ENCODE measurements around the gene KIF23. TPM values are rescaled to one million over a fixed set of nuclear protein-coding genes. Genes with fewer than 3 reads are reported as not detected.

KIF23 gene
- total RNA-seq, 2 donors from 2014 or later: 23.4 to 40.4 TPM

DNA sequence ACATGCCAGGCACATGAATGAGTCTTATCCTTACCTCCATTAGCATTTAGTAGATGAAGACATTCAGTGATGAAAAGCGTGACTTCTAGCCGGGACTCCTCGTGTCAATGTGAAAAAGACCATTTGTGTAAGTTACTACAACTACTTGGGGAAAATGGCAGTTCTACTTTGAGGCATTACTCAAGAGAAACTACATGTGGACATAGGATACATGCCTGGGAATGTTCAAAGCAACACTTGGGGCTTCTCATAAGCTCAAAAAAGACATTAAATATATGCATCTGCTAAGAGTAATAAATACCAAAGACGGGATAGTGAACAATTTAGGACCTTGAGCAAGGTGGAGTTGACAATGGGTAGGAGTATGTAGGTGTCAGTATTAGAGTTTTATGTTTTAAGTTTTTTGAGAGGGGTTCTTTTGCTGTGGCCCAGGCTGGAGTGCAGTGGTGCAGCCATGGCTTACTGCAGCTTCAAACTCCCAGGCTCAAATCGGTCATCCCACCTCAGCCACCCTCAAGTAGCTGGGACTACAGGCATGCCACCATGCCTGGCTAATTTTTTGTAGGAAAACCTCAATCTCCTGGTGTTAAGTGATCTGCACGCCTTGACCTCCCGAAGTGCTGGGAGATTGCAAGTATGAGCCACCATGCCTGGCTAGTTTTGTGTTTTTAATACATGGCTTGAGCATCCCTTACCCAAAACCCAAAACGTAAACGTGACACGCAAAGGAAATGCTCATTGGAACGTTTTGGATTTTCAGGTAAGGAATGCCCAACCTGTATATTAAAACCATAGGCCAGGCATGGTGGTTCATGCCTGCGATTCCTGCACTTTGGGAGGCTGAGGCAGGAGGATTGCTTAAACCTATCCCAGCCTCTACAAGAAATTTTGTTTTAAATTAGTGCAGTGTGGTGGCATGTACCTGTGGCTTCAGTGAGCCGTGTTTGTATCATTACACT lies 42.3 kb downstream of the KIF23 start:
- Mint-ChIP-seq H3K36me3 (peaks cover 35% of the 10 kb centered on the region), H3K27me3 (no peaks in the 10 kb centered on the region), H3K4me1 (ENCODE audit: low read depth in 2 of 2) (peaks cover 37 to 45% of the 10 kb centered on the region in 2 donors), H3K27ac (peak overlapping the region; percentile 97 to 100), H3K9me3 (no peaks in the 10 kb centered on the region), H3K4me3 (no peak overlapping the region)
- no peak for ATAC-seq
- no peak for DNase-seq (ENCODE audit: low spot score)

- H3K4me3 Mint-ChIP-seq: no peak overlapping the region
- H3K27ac Mint-ChIP-seq: no peak overlapping the region
- peaks cover 35% of the 10 kb centered on the region for H3K36me3 Mint-ChIP-seq
Observed at GRCh38 chr15:69457304-69458280, 43.4 kb downstream of the KIF23 start.

DNA sequence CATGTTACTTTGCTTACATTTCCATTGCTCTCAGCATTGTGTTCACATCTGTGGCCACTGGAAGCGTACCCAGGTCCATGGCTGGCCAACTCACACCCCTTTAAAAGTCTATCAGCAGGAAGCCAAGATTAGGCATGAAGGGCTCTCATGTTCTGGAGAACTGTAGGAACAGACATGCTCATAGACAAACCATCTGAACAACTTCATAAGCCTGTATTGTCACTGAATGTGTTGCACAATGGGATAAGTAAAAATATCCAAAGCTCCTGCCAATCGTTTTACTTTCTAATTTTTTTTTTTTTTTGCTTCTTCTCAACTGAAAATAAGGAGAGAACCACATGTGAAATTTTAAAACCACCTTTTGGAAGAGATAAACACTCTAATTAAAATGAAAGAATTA lies 44.9 kb downstream of the KIF23 start:
- Mint-ChIP-seq H3K4me3 (no peak overlapping the region), H3K27me3 (no peaks in the 10 kb centered on the region), H3K4me1 (ENCODE audit: low read depth in 2 of 2) (peaks cover 30 to 33% of the 10 kb centered on the region in 2 donors), H3K9me3 (no peaks in the 10 kb centered on the region), H3K36me3 (peaks cover 25% of the 10 kb centered on the region), H3K27ac (no peak overlapping the region)
- no peak for DNase-seq (ENCODE audit: low spot score)
- no peak for ATAC-seq

More at GRCh38 chr15:69457304-69458280, 43.4 kb downstream of the KIF23 start:
- H3K4me1 Mint-ChIP-seq (ENCODE audit: low read depth in 2 of 2): peaks cover 32 to 43% of the 10 kb centered on the region in 2 donors
- H3K9me3 Mint-ChIP-seq: no peaks in the 10 kb centered on the region
- ATAC-seq (no peak), DNase-seq (ENCODE audit: low spot score) (no peak)
- no peaks in the 10 kb centered on the region for H3K27me3 Mint-ChIP-seq

GRCh38 chr15:69460481-69460880 lies 46.3 kb downstream of the KIF23 start:
- DNase-seq (ENCODE audit: low spot score) (no peak), ATAC-seq (no peak)
- Mint-ChIP-seq H3K4me3 (no peak overlapping the region), H3K27ac (no peak overlapping the region), H3K4me1 (ENCODE audit: low read depth in 2 of 2) (peaks cover 19% of the 10 kb centered on the region in 2 donors), H3K36me3 (peaks cover 11% of the 10 kb centered on the region), H3K9me3 (no peaks in the 10 kb centered on the region), H3K27me3 (no peaks in the 10 kb centered on the region)

- peaks cover 8 to 15% of the 10 kb centered on the region in 2 donors for H3K4me1 Mint-ChIP-seq (ENCODE audit: low read depth in 2 of 2)
- no peaks in the 10 kb centered on the region for H3K9me3 Mint-ChIP-seq
- H3K27ac Mint-ChIP-seq: peak overlapping the region; percentile 57 to 82
- no peaks in the 10 kb centered on the region for H3K36me3 Mint-ChIP-seq
- H3K27me3 Mint-ChIP-seq: no peaks in the 10 kb centered on the region
- DNase-seq (ENCODE audit: low spot score) (no peak), ATAC-seq (peak in 1 of 2 donors; percentile 34)
- peak overlapping the region; percentile 87 for H3K4me3 Mint-ChIP-seq
Observed at GRCh38 chr15:69462030-69462492, 47.9 kb downstream of the KIF23 start.

GRCh38 chr15:69462493-69463181 lies 48.5 kb downstream of the KIF23 start:
- peak; percentile 94 for DNase-seq (ENCODE audit: low spot score)
- Mint-ChIP-seq H3K27ac (peak overlapping the region; percentile 57 to 82), H3K36me3 (no peaks in the 10 kb centered on the region), H3K4me1 (ENCODE audit: low read depth in 2 of 2) (peaks cover 8 to 15% of the 10 kb centered on the region in 2 donors), H3K9me3 (no peaks in the 10 kb centered on the region), H3K4me3 (peak overlapping the region; percentile 87), H3K27me3 (no peaks in the 10 kb centered on the region)
- ATAC-seq: peak; percentile 96 to 98

DNA sequence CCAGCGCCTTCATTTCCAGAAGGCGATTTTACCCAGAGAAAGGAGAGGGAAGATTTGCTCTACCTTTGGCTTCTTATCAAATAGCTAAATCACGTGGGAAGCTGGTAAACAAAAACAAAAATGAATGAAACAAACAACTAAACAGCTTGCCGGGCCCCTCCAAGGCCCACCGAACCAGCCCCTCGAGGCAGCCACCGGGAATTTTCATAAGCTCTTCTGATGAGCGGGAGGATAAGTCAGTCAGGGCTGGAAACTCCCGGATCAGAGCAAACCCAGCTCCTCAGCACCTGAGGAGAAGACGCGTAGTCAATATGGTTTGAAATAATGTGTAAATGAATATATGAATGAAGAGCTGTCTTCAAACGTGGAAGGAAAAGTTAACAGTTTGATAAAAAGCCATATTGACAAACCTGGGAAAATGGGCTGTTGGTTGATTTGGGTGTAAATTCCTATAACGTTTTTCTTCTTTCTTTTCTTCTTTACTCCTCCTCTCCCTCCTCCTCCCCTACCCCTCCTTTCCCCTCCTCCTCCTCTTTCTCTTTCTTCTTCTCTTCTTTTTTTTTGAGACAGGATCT lies 49.1 kb downstream of the KIF23 start:
- Mint-ChIP-seq H3K4me3 (peak overlapping the region; percentile 87), H3K9me3 (no peaks in the 10 kb centered on the region), H3K27ac (peak overlapping the region; percentile 57 to 82), H3K27me3 (no peaks in the 10 kb centered on the region), H3K4me1 (ENCODE audit: low read depth in 2 of 2) (peaks cover 15 to 20% of the 10 kb centered on the region in 2 donors), H3K36me3 (no peaks in the 10 kb centered on the region)
- no peak for ATAC-seq
- no peak for DNase-seq (ENCODE audit: low spot score)

DNA sequence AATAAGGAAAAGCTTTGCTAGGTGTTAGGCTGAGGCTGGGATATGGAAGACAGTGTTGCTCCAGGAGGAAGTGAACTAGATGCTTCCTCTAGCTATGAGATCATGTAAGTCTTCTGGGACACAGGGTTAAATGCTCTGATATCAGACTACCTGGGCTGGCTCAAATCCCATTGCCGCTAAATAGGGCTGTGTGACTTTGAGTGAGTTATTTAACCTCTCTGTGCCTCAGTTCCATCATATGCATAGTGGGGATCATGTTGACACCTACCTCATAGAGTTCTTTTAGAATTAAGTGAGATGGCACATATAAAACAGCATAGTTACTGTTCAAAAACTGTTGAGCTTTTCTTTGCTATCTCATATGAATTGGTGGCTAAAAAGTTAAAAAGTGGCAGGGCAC lies 51.1 kb downstream of the KIF23 start:
- no peaks in the 10 kb centered on the region for H3K9me3 Mint-ChIP-seq

DNA sequence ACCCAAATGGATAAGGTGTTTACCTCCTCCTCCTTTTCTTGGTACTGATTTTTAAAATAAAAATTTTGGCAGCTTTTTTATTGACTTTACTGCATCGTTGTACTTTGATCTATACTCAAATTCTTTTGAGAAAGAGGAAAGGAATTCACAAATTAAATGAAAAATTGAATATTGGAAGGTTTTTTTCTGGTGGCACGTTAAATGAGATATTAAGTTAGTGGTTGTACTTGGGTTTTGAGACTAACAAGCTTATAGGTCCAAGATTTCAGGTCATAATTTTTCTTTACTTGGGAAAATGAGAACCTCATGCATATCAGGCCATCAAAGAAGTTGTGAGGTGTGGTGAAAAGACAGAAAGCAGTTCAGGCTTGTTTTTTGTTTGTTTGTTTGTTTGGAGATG lies 52.6 kb downstream of the KIF23 start:
- no peak overlapping the region for H3K4me3 Mint-ChIP-seq
- H3K4me1 Mint-ChIP-seq (ENCODE audit: low read depth in 2 of 2): peaks cover 23 to 31% of the 10 kb centered on the region in 2 donors
- H3K9me3 Mint-ChIP-seq: no peaks in the 10 kb centered on the region

More for the DNA sequence above, 51.1 kb downstream of the KIF23 start:
- peaks cover 0 to 5% of the 10 kb centered on the region in 2 donors for H3K27me3 Mint-ChIP-seq
- DNase-seq (ENCODE audit: low spot score): no peak
- no peak overlapping the region for H3K4me3 Mint-ChIP-seq
- no peak for ATAC-seq
- H3K36me3 Mint-ChIP-seq: no peaks in the 10 kb centered on the region
- H3K4me1 Mint-ChIP-seq (ENCODE audit: low read depth in 2 of 2): peaks cover 27 to 31% of the 10 kb centered on the region in 2 donors
- no peak overlapping the region for H3K27ac Mint-ChIP-seq

GRCh38 chr15:69467636-69468035 lies 53.5 kb downstream of the KIF23 start:
- peaks cover 8 to 15% of the 10 kb centered on the region in 2 donors for H3K27me3 Mint-ChIP-seq
- no peak overlapping the region for H3K27ac Mint-ChIP-seq
- H3K36me3 Mint-ChIP-seq: no peaks in the 10 kb centered on the region
- no peaks in the 10 kb centered on the region for H3K9me3 Mint-ChIP-seq
- DNase-seq (ENCODE audit: low spot score) (no peak), ATAC-seq (no peak)
- peaks cover 19 to 27% of the 10 kb centered on the region in 2 donors for H3K4me1 Mint-ChIP-seq (ENCODE audit: low read depth in 2 of 2)
- H3K4me3 Mint-ChIP-seq: peak overlapping the region; percentile 70

More for the DNA sequence above, 52.6 kb downstream of the KIF23 start:
- ATAC-seq: no peak
- no peak for DNase-seq (ENCODE audit: low spot score)
- no peaks in the 10 kb centered on the region for H3K36me3 Mint-ChIP-seq
- peaks cover 0 to 11% of the 10 kb centered on the region in 2 donors for H3K27me3 Mint-ChIP-seq
- H3K27ac Mint-ChIP-seq: no peak overlapping the region

- Mint-ChIP-seq H3K4me1 (ENCODE audit: low read depth in 2 of 2) (peaks cover 19 to 22% of the 10 kb centered on the region in 2 donors), H3K36me3 (no peaks in the 10 kb centered on the region), H3K27ac (peak overlapping the region in 1 of 2 donors; percentile 37), H3K9me3 (no peaks in the 10 kb centered on the region), H3K27me3 (peaks cover 9 to 16% of the 10 kb centered on the region in 2 donors), H3K4me3 (peak overlapping the region; percentile 70)
- DNase-seq (ENCODE audit: low spot score): peak; percentile 81
- ATAC-seq: peak; percentile 96
Observed at GRCh38 chr15:69468241-69469121, 54.3 kb downstream of the KIF23 start.
